ENCODE results near the gene USP7.

USP7 gene

DNA sequence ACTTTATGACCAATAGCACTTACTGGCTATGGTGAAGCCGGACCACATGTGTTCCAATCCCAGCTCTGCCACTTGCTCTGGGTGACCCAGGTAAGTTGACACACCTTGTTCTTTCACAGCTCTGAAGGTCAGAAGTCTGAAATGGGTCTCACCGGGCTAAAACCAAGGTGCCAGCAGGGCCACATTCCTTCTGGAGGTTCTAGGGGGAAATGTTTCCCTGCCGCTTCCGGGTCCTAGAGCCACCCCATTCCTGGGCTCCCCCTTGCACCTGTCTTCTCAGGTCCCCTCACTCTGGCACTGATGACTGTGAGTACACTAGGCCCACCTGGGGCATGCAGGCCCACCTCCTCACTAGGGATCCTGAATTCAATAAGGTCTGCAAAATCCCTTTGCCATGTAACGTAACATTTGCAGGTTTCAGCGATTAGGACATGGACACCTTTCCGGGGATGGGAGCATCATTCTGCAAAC lies 11.4 kb downstream of the USP7 start:
- no peak for DNase-seq (ENCODE audit: low read depth)

DNA sequence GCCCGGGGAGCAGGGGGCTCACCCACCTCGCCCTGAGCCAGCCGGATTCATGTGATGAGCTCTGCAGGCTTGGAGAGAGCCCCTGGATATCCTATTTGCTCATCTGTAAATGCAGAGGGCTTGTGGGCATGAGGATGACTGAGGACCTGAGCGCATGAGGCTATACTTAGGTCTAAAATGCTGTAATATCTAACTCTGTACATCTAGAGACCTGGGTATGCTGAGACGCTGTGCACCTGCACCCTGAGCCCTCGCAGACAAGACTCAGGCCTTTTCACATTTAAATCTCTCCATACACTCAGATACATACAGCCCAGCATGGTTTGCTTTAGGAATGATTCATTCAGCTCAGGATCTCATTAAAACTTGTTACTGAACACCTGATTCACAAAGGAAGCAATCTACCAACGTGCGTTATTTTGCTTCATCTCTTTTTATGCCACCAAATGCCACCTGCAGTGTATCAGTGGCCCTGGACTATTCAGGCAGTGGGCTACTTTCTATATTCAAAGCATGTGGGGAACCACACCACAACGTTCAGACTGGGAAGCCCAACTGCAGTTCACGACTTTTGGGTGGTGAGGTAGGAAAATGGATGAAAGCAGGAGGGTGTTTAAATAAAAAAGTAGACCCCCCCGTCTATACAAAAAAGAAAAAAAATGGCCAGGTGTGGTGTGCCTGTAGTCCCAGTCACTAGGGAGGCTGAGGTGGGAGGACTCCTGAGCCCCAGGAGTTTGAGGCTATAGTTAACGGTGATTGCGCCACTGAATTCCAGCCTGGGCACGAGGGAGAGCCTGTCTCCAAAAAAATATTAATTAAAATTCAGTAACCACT lies 12.0 kb downstream of the USP7 start:
- DNase-seq (ENCODE audit: low read depth), result no peak

DNA sequence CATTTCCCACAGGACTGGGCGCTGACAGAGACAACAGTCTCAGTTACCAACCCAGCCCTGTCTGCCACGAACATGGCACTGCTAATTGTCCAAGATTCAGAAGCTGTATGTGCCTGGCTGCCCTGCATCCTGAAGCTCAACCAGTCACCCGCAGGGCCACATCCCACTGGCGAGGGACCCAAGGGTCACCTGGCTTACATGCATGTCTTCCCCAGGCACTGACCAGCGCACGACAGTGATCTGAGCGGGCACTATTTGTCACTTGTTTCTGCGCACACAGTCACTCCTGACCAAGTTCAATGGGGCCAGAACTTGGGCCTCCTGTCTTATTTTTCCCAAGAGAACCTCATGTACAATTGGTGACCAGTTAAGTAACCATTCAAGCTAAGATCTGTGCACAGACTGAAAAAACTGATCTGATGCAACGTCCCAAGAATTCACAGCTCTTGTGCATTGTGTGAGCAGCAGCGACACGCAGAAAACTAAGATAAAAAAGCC lies 13.1 kb downstream of the USP7 start:
- no peak for DNase-seq (ENCODE audit: low read depth)

DNA sequence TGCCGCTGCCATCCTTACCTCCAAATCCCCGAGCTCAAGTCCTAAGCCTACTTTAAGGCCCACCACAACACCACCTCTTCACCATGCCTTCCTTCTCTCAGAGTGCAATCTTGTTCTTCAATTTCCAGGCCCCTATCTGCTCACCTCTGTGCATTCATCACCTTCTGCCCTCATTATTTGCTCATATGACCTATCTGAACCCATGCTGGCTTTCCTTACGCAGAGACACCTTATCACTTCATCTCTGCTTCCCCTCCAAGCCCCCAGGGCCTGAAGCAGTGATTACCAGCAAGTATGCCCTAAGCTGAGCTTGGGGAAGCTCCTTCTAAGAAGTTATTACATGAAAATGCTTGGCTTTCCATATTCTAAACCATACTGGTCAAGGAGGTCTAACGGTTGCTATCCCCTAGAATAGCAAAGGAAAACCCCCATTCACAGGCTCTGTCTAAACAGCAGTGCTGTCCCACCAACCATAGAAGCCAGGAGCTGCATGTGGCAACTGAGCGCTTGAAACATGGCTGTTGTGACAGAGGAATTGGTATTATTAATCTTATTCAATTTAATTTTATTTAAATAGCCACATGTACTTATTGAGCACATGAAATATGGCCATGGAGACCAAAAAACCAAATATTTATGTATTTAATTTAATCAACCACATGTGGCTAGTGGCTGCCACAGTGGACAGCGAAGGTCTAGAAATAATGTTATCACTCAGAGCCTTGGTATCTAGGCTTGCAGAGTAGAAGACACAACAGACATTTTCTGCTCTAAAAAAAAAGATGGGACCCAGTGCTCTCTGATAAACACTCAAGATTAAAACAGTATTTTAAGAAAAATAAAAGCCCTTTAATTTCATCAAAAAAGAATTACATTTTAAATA lies 13.9 kb downstream of the USP7 start:
- DNase-seq (ENCODE audit: low read depth), result no peak

DNA sequence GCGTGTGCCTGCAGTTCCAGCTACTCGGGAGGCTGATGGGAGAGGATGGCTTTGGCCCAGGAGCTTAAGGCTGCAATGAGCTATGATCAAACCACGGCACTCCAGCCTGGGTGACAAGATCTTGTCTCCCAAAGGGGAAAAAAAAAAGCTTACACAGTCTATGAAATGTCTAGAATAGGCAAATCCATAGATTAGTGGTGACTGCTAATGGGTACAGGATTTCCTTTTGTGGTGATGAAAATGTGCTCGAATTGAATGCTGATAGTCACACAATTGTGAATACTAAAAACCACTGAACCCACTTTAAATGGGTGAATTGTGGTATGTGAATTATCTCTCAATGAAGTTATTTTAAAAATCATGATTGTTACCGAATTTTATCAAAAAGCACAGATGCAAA lies 14.9 kb downstream of the USP7 start:
- DNase-seq (ENCODE audit: low read depth), result no peak

DNA sequence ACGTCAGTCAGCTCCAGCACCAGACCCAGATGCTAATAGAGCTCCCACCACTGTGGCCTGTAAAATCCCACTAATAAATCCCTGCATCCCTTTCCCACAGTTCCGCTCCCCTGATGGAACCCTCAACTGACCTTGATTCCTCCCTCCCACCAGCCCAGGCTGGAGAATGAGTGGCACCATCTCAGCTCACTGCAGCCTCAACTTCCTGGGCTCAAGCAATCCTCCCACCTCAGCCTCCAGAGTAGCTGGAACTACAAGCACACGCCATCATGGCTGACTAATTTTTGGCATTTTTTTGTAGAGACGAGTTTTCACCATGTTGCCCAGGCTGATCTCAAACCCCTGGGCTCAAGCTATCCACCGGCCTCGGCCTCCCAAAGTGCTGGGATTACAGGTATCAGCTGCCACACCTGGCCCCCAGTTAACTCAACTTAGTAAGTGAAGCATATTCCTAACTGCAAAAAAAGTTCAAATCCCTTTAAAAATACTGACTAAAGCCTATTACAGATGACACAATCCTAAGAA lies 15.6 kb downstream of the USP7 start:
- DNase-seq (ENCODE audit: low read depth), result no peak

DNA sequence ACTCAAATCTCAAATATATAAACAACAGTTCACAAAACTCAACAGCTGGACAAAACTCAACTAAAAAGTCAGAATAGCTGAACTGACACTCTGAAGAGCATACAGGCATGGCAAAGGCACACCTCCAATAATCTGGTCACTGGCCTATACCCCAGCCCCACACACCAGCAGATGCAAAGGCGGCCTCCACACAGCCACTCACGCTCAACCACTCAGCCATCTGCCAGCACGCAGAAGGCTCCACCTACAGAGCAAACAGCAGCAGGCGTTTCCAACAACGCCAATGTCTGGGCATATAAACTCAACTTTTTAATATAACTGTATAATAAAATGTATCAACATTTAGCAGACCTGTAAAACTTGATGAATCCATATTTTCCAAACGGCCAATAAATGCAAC lies 17.2 kb downstream of the USP7 start:
- DNase-seq (ENCODE audit: low read depth), result no peak

DNA sequence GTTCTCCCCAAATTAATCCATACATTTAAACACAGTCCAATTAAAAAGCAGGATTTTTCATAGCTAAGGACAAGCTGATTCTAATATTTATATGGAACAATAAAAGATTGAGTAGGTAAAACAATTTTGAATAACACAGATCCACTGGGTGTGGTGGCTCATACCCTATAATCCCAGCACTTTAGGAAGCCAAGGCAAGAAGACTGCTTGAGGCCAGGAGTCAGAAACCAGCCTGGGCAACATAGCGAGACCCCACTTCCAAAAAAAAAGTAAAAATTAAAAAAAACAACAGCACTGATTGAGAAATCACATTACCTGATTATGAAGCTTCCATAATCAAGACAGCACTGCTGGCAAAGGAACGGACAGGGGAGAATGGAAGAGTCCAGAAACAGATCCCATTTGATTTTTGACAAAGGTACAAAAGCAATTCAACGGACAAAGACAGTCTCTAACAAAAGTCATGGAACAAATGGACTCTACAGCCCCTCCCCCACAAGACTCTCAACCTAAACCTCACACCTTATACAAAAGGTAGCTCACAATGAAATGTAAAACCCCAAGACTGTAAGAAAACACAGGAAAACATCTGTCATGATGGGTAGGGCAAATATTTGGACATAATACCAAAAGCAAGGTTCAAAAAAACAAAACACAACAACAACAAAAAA lies 17.9 kb downstream of the USP7 start:
- no peak for DNase-seq (ENCODE audit: low read depth)

DNA sequence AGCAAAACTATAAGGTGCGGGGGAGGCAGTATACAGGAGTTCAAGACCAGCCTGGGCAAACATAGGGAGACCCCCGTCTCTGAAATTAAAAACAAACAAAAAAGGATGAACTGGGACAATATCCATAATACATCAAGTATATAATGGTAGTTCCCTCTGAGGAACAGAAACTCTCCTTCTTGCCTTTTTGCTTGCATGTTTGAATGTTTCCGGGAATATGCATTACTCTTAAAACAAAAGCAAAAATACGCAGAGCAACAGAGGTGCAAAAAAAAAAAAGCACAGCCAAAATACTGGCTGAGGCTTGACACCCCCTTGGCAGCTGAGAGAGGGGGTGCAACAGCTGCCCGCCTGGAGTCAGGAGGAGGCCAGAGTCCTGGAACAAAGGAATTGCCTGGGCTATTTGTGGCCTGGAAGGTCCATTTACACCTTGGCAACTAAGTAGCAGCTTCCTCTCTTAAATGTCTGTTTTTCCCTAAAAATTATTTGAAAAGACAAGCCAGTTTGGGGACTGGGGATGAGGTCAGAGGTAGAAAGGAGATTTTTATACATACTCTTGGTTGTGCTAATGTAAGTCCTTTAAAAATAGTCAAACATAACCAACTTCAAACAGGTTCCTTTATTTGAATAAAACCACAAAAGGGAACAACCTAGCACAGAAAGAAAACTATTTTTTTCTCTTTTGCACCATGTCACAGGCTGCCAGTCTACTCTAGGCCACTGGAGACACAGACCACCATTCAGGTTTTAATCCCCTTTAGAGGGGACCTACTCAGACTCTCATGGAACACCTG lies 19.5 kb downstream of the USP7 start:
- no peak for DNase-seq (ENCODE audit: low read depth)

DNA sequence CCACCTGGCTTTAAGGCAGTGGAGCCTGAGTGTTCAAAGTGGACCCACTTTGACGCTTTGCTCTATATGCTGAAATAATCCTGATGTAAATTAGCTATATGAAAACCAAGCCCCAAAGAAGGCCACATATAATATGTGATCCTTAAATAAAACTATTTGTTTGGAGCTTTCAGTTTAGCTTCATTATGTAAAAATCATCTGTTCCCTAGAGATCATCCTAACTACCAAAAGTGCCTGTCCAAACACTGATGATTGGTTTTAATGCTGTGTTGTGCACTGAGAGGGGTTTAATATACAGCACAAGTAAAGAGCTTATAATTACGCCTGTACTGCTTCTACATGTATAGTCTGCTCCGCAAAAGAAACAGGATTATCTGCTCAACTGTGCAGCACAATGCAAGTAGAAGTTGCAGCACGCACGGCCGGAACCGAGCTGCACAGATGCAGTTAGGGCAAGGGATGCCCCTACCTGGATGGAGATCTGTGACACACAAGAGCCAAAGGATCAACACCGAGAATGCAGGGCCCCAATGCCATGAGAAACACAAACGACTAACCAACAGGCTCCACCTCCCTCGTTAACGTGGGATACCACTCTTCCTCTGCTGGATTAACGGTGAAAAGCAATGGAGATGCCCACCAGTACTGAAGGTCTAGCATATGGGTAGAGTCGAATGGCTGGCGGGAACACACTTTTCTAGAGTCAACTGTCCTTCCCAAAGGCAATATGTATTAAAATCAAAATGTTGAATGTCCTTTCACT lies 20.5 kb downstream of the USP7 start:
- DNase-seq (ENCODE audit: low read depth), result no peak

DNA sequence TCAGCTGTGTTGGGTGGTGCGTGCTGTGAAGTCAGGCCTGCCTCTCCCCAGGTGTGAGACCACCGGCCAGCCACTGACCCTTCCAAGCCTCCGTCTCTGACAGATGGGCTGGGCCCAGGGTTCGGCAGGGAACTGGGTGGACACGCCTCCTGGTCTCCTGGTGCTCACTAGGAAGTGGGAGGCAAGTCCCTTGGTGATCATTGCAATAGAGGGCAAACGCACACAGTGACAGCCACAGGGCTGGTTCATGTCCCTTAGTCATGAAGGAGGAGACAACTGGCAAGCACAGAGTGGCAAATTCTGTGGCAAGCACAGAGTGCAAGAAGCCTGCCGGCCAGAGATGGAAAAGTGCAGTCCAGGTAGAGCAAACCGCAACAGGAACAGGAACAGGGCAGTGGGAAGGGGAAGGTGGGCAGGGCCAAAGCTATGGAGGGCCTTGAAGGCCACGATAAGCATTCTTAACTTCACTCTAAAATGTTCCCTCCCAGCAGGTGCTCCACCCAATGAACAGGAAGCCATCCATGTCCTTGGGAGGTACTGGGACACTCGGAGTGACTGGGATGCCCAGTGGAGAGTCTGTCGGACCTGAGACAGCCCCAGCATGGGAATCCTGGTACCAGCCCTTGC lies 21.9 kb downstream of the USP7 start:
- no peak for DNase-seq (ENCODE audit: low read depth)

DNA sequence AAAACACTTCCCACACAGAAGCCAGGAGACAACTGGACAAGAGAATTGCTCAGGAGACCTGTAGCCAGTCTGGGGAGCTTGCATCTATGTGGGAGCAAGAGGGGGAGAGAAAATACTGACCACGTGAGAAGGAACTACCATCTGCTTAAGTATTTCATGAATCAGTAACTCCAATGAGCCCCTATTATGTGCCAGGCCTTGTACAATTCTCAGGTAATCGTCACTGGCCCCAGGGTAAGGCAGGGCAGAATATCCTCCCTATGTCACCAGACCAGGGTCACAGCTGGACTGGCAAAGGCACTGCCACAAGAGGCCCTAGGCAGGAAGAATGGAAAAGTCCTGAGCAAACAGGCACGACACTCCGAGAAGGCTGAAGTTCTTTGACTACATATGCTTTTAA lies 25.9 kb downstream of the USP7 start:
- no peak for DNase-seq (ENCODE audit: low read depth)

DNA sequence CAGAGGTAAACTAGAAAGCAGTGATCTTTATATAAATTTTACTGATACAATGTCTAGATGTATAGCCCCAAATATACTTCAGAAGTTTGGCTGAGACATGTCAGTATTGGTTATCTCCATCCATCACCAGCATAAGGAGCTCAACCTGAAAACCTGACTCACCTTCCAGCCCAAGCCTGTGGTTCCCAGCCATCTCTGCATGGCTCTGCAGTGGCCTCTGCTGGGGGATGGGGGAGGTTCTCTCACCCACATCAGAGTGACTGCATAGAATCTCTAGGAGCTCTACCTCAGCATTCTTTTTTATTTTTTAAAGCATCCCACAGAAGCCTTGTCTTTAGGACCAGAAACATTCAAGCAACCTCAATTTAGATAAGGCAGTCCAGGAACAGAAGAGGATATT lies 27.3 kb downstream of the USP7 start:
- DNase-seq (ENCODE audit: low read depth), result peak; percentile 65

DNA sequence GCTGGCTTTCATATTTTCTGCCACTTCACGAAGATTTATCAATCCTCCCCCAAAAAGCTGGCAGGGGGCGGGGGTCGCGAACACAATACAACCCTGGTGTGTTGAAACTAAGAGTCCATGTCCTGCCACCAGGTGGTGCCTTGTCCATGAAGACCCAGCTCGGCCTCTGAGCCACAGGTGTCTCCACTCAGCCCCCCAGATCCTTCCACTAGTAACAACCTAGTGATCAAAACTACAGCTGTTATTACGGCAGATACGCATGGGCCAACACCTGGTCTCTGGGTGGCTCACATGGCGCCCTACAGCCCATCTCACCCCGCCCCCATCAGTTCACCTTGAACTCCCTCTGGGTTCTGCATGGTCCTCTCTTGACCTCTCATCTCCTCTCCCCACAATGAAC lies 27.7 kb downstream of the USP7 start:
- no peak for DNase-seq (ENCODE audit: low read depth)

DNA sequence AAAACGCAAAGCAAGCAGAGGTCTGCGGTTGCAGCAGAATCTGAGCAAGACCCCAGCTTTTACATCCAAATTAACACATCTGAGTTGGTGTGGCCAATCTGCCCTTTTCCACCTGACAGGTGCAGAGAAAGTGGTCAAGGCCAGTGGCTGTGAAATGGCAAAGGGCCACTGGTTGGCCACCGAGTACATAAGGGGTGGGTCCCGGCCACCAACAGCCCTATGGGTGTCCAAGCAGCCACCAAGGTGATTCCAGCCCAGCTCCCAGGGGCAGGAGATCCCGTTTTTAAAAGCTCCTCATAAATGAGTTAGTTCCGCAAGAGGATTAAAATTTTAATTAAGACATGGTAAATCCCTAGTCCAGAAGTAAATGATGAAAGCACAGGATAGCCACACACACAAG lies 29.1 kb downstream of the USP7 start:
- no peak for DNase-seq (ENCODE audit: low read depth)

DNA sequence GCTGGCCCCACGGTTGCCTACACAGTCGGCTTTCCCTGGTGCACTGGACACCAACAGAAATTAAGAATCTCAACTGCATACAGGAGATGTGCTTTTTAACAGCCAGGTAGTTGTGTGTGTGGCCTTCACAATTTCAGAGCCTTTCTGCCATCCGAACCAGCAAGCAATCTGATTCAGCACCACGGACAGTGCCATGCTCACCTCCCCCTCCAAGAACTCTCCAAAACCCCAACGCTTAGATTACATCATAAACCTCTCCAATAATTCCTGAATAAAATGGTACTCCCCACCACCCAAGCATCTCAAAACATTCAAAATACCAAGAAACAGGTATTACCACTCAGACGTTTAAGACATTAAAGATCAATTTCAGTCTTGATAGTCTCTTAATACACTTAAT lies 31.8 kb downstream of the USP7 start:
- peak; percentile 24 for DNase-seq (ENCODE audit: low read depth)

DNA sequence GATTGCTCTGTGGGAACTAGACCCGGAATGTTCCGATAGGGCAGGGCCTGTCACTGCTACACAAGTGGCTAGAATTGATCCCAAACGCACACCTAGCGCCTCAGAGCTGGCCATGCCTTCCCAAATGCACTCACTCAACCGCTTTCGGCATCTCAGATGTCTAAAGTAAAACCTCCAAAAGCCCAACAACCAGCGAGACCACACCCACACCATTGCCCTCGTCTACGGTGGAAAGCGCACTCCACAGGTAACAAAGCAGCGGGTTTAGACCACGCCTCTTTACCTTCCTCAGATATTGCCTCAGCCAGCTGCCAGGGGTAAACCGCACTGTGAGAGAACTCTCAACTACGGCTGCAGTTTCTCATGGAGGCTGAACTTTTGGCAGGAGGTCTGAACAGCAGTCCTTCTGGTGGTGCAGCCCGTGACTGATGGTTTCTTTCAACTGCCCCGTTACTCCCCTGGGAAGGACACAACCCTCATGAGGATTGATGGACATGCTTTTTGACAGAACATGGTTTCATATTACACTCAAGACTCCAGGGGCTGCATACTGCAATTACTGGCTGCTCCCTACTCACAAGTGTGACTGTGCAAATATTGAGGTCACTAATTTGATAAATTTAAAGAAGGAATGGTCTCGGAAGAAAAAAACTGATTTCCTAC lies 34.5 kb downstream of the USP7 start:
- DNase-seq (ENCODE audit: low read depth), result no peak

DNA sequence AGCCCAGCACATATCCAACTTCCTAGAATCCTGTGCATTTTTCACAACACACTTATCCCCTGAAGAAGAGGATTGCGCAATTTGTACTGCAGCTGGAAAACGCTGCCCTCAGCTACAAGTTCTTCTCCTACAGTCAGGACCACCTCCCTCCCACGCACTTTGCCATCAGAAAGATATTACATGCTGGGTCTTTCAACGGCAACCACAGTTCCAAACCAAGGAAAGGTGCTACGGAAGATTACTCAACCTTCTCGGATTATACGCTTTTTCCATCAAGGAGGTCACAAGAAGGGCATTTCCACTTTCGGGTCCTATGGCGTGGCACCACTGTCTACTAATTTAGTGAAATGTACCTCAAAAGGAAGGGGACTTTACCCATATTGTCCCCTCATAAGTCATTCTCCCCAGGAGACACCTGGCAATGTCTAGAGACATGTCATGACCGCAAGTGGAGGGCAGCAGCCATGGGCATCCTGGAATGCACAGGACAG lies 35.2 kb downstream of the USP7 start:
- no peak for DNase-seq (ENCODE audit: low read depth)

DNA sequence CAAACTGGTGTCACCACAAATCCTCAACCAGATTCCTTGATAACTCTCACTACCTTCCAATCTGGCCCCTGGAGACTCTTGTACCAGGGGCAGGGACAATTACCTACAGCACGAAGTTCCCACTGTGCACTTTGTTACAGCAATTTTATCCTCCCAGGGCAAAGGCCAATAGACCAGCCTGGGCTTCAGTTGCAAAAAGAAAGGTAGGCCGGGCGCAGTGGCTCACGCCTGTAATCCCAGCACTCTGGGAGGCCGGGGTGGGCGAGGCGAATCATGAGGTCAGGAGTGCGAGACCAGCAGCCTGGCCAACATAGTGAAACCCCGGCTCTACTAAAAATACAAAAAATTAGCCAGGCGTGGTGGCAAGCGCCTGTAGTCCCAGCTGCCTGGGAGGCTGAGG lies 36.9 kb downstream of the USP7 start:
- no peak for DNase-seq (ENCODE audit: low read depth)

Data from activated gamma-delta T cell treated with anti-CD3 and anti-CD28 coated beads, Interleukin-2, amount 50 U/mL, for 16 hours (primary cell).